GM21526 (cell line): ENCODE data around the gene METTL24.
"Not testable (repeated sequence)": the region's sequence is repeated elsewhere in the genome, so short reads cannot be mapped to it uniquely, and the experiment has no call there.

Experiments
- ATAC-seq: cut with Tn5 transposase; IDR thresholded peaks from one replicate; pipeline ENCODE4 v1.9.1; 2021; ENCODE audit warnings: moderate library complexity; ENCODE audit not compliant: unreplicated experiment, low FRiP score

The METTL24 gene

DNA sequence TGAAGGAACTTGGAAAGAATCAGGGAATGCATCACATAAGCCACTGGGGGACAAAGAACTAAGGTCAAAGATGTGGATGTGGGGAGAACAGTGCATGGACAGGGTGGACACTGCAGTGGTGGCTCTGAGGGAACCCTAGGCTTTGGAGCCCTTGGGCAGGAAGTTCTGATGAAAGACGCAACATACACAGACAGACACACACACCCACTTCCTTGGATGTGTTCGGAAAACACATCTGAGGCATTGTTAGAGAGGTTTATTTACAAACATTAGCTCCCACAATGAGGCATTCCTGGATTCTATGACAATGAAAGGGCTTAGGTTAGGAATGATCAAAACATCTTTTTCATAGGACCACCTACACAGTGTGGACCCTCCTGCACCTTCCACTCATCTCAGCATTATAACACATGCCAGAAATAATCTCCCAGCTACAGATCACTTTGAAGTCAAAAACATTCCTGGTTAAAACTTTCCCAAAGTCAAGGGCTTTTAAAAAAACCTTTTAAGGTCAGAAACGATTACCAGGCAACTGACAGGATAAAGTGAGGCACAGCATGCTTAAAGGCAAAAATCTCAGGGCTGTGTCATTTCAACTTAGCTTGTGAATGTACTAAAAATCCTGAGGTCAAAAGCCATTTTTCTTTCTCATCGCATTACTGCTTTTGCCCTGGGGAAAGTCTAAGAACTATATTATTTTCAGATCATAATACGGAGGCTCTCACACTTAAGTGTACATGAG is 6.4 kb upstream of the METTL24 start:
- ATAC-seq = no peak

GRCh38 chr6:110363748-110364147 is 5.6 kb upstream of the METTL24 start:
- no peak for ATAC-seq

- no peak for ATAC-seq
Observed at GRCh38 chr6:110360676-110361075, 2.5 kb upstream of the METTL24 start.

DNA sequence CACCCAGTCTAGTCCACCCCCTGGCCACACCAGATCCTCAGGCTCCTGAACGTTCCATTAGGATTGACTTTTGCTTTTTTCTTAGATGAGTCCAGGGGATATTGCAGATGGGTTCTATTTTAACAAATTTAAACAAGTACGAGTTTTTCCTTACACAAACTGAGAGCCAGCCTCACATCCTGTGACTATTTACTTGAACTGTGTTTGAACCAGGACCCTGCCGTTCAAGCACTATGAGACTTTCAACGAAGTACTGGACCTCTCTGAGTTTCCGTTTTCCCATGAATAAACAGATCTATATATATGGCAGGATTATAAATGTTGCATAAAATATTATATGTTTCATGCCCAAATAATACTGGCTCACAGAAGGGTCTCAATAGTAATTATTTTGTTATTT is 1.4 kb upstream of the METTL24 start:
- no peak for ATAC-seq

DNA sequence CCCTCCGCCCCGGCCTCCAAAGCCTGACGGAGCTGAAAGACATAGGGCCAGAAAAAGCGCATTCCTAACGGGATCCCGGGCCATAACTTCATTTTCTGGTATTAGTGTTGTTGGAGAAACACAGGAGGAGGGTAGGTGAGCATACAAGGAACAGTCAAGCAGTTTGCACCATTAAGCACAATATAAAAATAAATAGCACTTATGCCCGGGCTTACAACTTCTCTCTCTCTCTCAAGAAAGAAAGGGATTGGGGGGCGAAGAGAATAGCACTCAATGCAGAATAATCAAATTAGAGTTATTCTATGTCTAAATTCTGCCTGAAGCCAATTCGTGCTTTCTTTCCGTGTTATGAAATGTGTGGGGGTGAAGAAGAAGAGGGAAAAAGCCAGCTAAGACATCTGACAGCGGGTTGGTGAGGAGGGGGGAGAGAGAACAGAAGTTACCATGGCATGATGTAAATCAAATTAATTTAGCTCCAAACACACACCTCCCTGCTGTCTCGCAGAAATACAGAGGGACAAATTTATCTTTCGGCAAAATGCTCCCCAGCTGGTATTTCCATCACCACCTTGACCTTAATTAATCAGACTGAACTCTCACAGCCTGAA is 508 bp upstream of the METTL24 start:
- no peak for ATAC-seq

DNA sequence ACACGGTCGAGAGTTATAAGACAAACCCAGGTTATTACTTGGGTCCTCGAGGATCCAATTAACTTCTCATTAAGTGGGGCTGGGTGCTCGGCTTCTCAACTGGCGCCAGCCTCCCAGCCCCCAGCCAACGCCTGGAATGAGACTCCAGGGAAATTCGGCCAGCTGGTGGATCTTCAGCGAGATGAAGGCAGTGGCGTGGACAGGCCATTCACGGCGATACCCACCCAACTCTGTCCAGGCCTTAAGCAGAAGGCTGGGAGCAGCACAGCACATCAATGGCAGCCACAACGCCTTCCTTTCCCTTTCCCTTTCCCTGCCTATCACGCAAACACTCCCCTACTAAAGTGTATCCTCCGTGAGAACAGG is 868 bp downstream of the METTL24 start:
- no peak for ATAC-seq

DNA sequence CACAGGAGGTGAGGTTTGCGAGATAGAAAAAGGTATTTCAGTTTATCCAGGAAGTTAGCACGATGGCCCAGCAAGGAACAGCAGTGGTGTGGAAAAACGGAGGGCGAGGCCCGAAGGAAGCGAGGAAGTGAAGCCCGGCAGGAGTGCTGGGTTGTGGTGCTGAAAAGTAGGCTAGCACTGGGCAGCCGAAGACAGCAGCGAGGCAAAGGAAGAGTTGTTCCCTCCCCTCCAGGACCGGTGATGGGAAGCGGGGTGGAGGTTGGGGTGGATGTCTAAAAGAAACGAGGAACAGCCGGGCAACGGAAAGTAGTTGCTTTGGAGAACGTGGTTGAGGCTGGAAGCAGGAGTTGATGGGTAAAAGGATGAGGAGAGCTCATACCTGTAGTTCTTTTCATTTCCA is 1.4 kb downstream of the METTL24 start:
- no peak for ATAC-seq

GRCh38 chr6:110355727-110356126 is 2.4 kb downstream of the METTL24 start:
- ATAC-seq = no peak

- no peak for ATAC-seq
Observed at GRCh38 chr6:110355022-110355421, 3.1 kb downstream of the METTL24 start.

- ATAC-seq = no peak
Observed at GRCh38 chr6:110354153-110354552, 4.0 kb downstream of the METTL24 start.

- no peak for ATAC-seq
Observed at GRCh38 chr6:110353457-110354001, 4.6 kb downstream of the METTL24 start.

DNA sequence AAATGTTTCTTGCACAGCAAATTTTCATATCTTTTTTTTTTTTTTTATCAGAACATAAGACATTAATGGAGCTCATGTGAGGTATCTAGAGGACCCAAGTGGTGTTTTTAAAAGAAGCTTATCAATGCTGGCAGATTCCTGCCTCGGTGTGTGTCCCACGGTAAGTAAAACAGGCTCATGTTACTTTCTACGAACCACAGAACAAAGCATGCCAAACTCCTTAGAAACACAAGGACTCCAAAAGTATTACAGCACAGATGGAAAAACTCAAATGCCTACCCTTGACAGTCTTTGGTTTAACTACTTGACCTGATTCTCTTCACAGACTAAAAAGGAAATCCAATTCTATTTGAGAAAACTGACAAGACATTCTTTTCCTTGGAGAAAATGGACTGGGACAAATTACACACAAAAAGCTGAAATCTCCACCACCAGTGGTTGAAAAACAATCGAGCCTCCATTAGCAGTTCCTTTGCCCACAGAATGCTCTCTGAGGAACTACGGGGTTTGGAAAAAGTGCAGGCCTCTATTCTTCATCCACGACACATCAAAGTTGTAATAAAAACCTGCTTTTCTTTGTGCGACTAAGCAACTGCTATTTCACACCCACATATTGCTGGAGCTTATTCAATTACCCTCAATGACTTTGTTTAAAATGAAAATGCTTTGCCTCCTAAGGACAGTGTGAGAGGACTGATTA is 5.4 kb downstream of the METTL24 start:
- ATAC-seq = no peak

DNA sequence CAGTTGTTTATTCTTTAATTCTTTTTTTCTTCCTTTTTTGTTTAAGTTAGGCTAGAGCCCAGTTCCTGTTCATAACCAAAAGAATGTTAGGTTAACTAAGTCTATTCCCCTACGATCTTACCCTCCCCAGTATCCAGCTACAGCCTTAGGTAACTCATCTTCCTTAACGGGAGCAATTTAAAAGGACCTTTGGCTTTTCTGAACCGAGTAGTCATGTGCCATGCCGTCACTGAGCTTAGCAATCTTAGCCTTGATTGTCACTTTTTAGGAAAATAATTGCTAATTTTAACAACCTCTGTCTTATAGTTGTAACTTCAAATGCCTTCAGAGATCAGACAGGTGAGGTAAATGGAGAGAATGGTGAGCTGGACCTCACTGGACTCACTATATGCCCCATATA is 6.2 kb downstream of the METTL24 start:
- no peak for ATAC-seq

GRCh38 chr6:110351546-110351945 is 6.6 kb downstream of the METTL24 start:
- ATAC-seq = no peak

GRCh38 chr6:110350593-110350992 is 7.6 kb downstream of the METTL24 start:
- ATAC-seq = not testable (repeated sequence)

- no peak for ATAC-seq
Observed at GRCh38 chr6:110348961-110349690, 9.0 kb downstream of the METTL24 start.

GRCh38 chr6:110345025-110345424 is 13.1 kb downstream of the METTL24 start:
- ATAC-seq = no peak

DNA sequence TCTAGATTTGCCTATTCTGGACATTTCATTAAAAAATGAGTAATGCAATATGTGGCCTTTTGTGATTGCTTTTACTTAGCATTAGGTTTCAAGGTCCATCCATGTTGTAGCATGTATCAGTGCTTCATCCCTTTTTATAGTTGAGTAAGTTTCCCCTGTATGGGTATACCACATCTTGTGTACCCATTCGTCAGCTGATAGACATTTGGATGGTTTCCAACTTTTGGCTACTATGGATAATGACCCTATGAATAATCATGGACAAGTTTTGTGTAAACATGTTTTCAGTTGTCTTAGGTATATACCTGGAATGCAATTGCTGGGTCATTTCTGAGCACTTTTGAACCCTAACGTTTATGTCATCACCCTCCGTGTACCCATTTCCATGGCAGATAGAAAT is 15.4 kb downstream of the METTL24 start:
- ATAC-seq = no peak

- no peak for ATAC-seq
Observed at GRCh38 chr6:110341663-110342596, 16.2 kb downstream of the METTL24 start.

DNA sequence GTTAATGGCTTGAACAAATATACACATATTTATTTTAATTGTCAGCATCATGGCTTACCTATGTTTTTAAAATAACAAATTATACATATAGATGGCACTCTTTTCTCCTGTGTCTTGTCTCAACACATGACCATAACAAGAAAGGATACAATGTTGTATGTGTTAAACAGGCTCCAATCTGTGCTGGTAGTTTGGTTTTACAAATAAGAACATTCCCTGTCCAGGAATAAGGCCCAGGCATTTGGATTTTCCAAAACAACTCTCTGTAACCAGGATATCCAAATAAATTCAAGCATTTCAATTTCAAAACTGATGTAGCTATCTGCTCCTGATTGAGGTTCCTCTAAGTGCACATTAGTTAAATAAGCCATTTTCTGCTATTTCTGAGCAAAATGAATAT is 17.1 kb downstream of the METTL24 start:
- no peak for ATAC-seq
